HepG2 (cell line): Measurements from ENCODE around the gene RAB35. TPM values are rescaled to one million over a fixed set of nuclear protein-coding genes. Genes with fewer than 3 reads are reported as not detected.

Source experiments
- ATAC-seq: fragments of 200-7000 bp; cut with Tn5 transposase; 3 replicates; pipeline ENCODE4 v1.9.1; 2020; ENCODE audit warnings: mild to moderate bottlenecking, moderate library complexity
- BruUV-seq: library from RNA; stranded (reverse); fragments of 400-500 nt; replicated peaks from 2 replicates; lab custom pipeline; 2021; lab: Mats Ljungman, UMichigan
- CTCF ChIA-PET: fragments of 300-600 bp; formaldehyde crosslinking; extraction: SDS; loops from one replicate; lab custom pipeline; 2021; ENCODE audit warnings: low total read pairs, inconsistent platforms, low intra/inter-chr PET ratio; lab: Yijun Ruan, JAX
- POLR2A ChIA-PET: fragments of 350-600 bp; sonication (Branson Sonifier 250); formaldehyde crosslinking; loops from one replicate; lab custom pipeline; 2020; ENCODE audit warnings: antibody characterized with exemption, inconsistent platforms; lab: Yijun Ruan, JAX
- DNase-seq: peaks from one replicate; pipeline ENCODE4 v3.0.0-alpha.2; 2015; ENCODE audit warnings: low spot score
- FAIRE-seq: peaks from 3 replicates; lab custom pipeline; 2011; peaks lifted over from hg19 to GRCh38; lab: Jason Lieb, UNC
- H2AFZ ChIP-seq: one replicate; pipeline ENCODE4 v1.6.1; 2011; ENCODE audit warnings: low read length, inconsistent platforms
- H3K27ac ChIP-seq: fragments of 300-600 bp; 3 replicates; pipeline ENCODE4 v1.8.0; 2011; ENCODE audit warnings: mixed run types, mild to moderate bottlenecking, mixed read lengths, low read length, inconsistent platforms; ENCODE audit not compliant: insufficient read depth; ENCODE audit errors: extremely low read length
- H3K27me3 ChIP-seq, 2 experiments: fragments of 200-600 bp in 1 of 2; 2 replicates in 1 of 2; 3 replicates in 1 of 2; pipeline versions ENCODE4 v1.6.0 to v1.8.0; 2011; ENCODE audit warnings: low read length in 2 of 2, mild to moderate bottlenecking in 2 of 2, moderate library complexity in 2 of 2, inconsistent platforms in 1 of 2; ENCODE audit not compliant: insufficient read depth in 2 of 2, control insufficient read depth in 1 of 2
- H3K36me3 ChIP-seq, 2 experiments: fragments of 200-600 bp in 1 of 2; replicated peaks in 1 of 2; 2 replicates in 1 of 2; 3 replicates in 1 of 2; pipeline versions ENCODE4 v1.5.1 to v1.8.0; 2011; ENCODE audit warnings: low read length in 2 of 2, inconsistent platforms in 1 of 2; ENCODE audit not compliant: insufficient read depth in 2 of 2, control insufficient read depth in 1 of 2
- H3K4me1 ChIP-seq: 2 replicates; pipeline ENCODE4 v1.5.1; 2012; ENCODE audit warnings: low read length, inconsistent platforms; ENCODE audit not compliant: insufficient read depth
- H3K4me2 ChIP-seq: 2 replicates; pipeline ENCODE4 v1.6.0; 2011; ENCODE audit warnings: low read depth, low read length, inconsistent platforms
- H3K4me3 ChIP-seq, 3 experiments: fragments of 200-600 bp in 1 of 3; sonication (generic), shearing (Covaris generic) in 1 of 3; replicated peaks in 1 of 3; 2 replicates each; pipeline ENCODE4 v1.5.1; 2011 to 2016; ENCODE audit warnings: low read length in 3 of 3, inconsistent platforms in 2 of 3, low read depth in 2 of 3, mild to moderate bottlenecking in 2 of 3, control low read depth in 1 of 3, mixed read lengths in 1 of 3; ENCODE audit not compliant: insufficient read depth in 1 of 3
- H3K79me2 ChIP-seq: one replicate; pipeline ENCODE4 v1.6.1; 2011; ENCODE audit warnings: low read length, inconsistent platforms; ENCODE audit not compliant: insufficient read depth
- H3K9ac ChIP-seq: 2 replicates; pipeline ENCODE4 v1.6.0; 2011; ENCODE audit warnings: mild to moderate bottlenecking, low read depth, low read length, inconsistent platforms; ENCODE audit not compliant: insufficient read depth
- H3K9me3 ChIP-seq: 2 replicates; pipeline ENCODE4 v1.5.1; 2012; ENCODE audit warnings: mild to moderate bottlenecking, low read length
- H4K20me1 ChIP-seq: 2 replicates; pipeline ENCODE4 v1.6.0; 2011; ENCODE audit warnings: inconsistent platforms, mild to moderate bottlenecking, low read length, moderate library complexity; ENCODE audit not compliant: insufficient read depth
- ARHGAP35 ChIP-seq: sonication (generic); formaldehyde crosslinking; IDR thresholded peaks from 2 replicates; pipeline ENCODE4 v1.9.0; 2022; ENCODE audit warnings: mild to moderate bottlenecking, inconsistent platforms, moderate library complexity, missing genetic modification reagents, borderline replicate concordance
- HDAC2 ChIP-seq: sonication (generic); formaldehyde crosslinking; IDR thresholded peaks from 2 replicates; pipeline ENCODE4 v1.4.0; 2020; ENCODE audit warnings: missing genetic modification reagents
- KDM2A ChIP-seq: sonication (generic); formaldehyde crosslinking; IDR thresholded peaks from 2 replicates; pipeline ENCODE4 v1.4.0; 2020; ENCODE audit warnings: low read depth, missing genetic modification reagents, borderline replicate concordance
- NFE2L1 ChIP-seq: sonication (generic); formaldehyde crosslinking; IDR thresholded peaks from 2 replicates; pipeline ENCODE4 v1.4.0; 2020; ENCODE audit warnings: missing genetic modification reagents, mild to moderate bottlenecking, borderline replicate concordance
- NR2C2 ChIP-seq: sonication (generic); formaldehyde crosslinking; IDR thresholded peaks from 2 replicates; pipeline ENCODE4 v1.4.0; 2020; ENCODE audit warnings: missing genetic modification reagents, mild to moderate bottlenecking, moderate library complexity, borderline replicate concordance
- RXRB ChIP-seq: IDR thresholded peaks from 2 replicates; pipeline ENCODE4 v1.6.1; 2016; ENCODE audit warnings: borderline replicate concordance, missing genetic modification reagents, missing compliant biosample characterization
- ZNF737 ChIP-seq: sonication (generic); formaldehyde crosslinking; IDR thresholded peaks from 2 replicates; pipeline ENCODE4 v1.5.0; 2020; ENCODE audit warnings: missing genetic modification reagents, mild to moderate bottlenecking, borderline replicate concordance
- WGBS: methylation state at CpG from one replicate; pipeline ENCODE4 v1.1.6; 2017; ENCODE audit warnings: low lambda C conversion rate; 5-methylcytosine and 5-hydroxymethylcytosine counted together
- in situ Hi-C: cut with HindIII; loops from 2 replicates; pipeline ENCODE4 v1.10.0; 2017; ENCODE audit warnings: low pct_unique_long_range_greater_than_20kb; ENCODE audit not compliant: extremely low pct_ligation_motif_present
- intact Hi-C: fragments of 100-400 bp; cut with micrococcal nuclease; formaldehyde crosslinking; loops from one replicate; pipeline ENCODE4 v1.10.0; 2022; ENCODE audit not compliant: unreplicated experiment
- polyA plus RNA-seq, 8 experiments: library from polyadenylated mRNA; depleted of rRNA in 3 of 8; stranded (reverse) in 7 of 8; unstranded in 1 of 8; fragments of >200 nt; fragmentation: Illumina TruSeq in 4 of 8; extraction: Trizol in 4 of 8; gene quantifications; 2 replicates each; pipeline versions ENCODE4 v1.2.1 to v1.2.3, GENCODE V29; 2011 to 2016; ENCODE audit warnings: low read depth in 4 of 8, missing spikeins in 1 of 8, mixed read lengths in 1 of 8; ENCODE audit not compliant: insufficient read depth in 1 of 8
- total RNA-seq, 5 experiments: library from RNA; depleted of rRNA; stranded (reverse); fragments of >200 nt; fragmentation: Illumina TruSeq; extraction: Trizol; gene quantifications; 2 replicates each; pipeline ENCODE4 v1.2.3, GENCODE V29; 2016; ENCODE audit warnings: low read depth in 1 of 5
- TF ChIP-seq, protein P1 (sequence below): sonication (generic); formaldehyde crosslinking; IDR thresholded peaks from 2 replicates; pipeline ENCODE4 v1.8.1; 2023; ENCODE audit warnings: mild to moderate bottlenecking, missing genetic modification reagents, borderline replicate concordance
- TF ChIP-seq, protein P2 (sequence below): sonication (generic); formaldehyde crosslinking; IDR thresholded peaks from 2 replicates; pipeline ENCODE4 v1.5.1; 2020; ENCODE audit warnings: mild to moderate bottlenecking, missing genetic modification reagents, moderate library complexity
- TF ChIP-seq, protein P3 (sequence below): sonication (generic); formaldehyde crosslinking; IDR thresholded peaks from 2 replicates; pipeline ENCODE4 v1.9.0; 2021; ENCODE audit warnings: missing genetic modification reagents, borderline replicate concordance
- TF ChIP-seq, protein P4 (sequence below): sonication (generic); formaldehyde crosslinking; IDR thresholded peaks from 2 replicates; pipeline ENCODE4 v1.4.0; 2020; ENCODE audit warnings: missing genetic modification reagents

The RAB35 gene
- total and polyA plus RNA-seq, 2 of the 13 experiments (the other 11 are each of a cell fraction or from before 2014, with no cell fraction given): 25.2 to 29.1 TPM

DNA sequence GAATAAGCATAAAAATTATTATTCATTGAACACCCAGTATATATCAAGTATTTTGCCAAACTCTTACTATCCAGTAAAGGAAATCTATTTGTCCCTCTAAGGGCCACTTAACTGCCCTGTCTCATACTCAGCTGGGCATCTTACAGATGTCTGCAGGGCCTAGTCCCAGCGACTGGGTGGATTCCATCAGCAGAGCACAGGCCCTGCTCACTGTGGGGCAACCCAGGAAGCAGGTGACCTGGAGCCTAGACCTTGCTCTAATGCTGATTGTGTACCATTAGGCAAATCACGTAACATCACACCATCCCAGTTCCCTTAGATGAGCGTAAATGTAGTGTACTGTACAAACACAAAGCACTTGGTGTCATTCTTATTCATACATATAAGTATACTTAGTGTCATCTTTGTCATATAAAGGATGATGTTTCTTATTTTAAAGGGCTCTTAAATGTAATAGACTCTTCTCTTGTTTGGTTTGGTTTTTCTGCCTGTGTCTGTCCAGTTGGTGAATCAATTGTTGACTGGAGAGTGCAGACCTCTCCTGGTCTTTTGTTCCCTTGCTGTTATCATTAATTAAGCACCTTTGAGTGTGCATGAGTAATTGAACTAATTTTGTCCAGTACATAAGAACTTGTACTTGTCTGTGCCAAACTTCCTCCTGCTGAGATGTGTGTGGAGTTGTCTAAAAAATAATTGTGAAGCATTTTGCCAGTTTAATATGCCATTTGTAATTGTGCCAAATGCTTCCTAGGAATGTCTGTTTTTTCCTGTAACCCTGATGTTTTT, 49.3 kb downstream of the RAB35 start:
- no peak for DNase-seq
- Histone ChIP-seq H3K36me3 (0 out of 5 replicates have a peak, but pooled peaks cover 0 to 2% of the 10 kb centered on the region in 2 experiments), H2AFZ (no peak overlapping the region), H3K79me2 (no peaks in the 10 kb centered on the region), H3K4me1 (peaks cover 45% of the 10 kb centered on the region), H3K27ac (no peak overlapping the region), H3K9ac (no peak overlapping the region), H3K4me2 (no peak overlapping the region), H3K27me3 (no peaks in the 10 kb centered on the region), H4K20me1 (no peaks in the 10 kb centered on the region), H3K4me3 (no peak overlapping the region), H3K9me3 (no peaks in the 10 kb centered on the region)
- TF ChIP-seq HDAC2 (CRISPR knock-in tag): no peak
- TF ChIP-seq ZNF737: no peak
- no peak for TF ChIP-seq RXRB (CRISPR knock-in tag)
- 90% methylated on average over 3 of the region's 3 CpGs for WGBS
- ChIA-PET CTCF (no interaction called here), POLR2A (no interaction called here)
- BruUV-seq: no TSS peak
- in situ Hi-C loops: no loop called here
- no peak for ATAC-seq
- no peak for FAIRE-seq
- intact Hi-C loops: no loop called here

DNA sequence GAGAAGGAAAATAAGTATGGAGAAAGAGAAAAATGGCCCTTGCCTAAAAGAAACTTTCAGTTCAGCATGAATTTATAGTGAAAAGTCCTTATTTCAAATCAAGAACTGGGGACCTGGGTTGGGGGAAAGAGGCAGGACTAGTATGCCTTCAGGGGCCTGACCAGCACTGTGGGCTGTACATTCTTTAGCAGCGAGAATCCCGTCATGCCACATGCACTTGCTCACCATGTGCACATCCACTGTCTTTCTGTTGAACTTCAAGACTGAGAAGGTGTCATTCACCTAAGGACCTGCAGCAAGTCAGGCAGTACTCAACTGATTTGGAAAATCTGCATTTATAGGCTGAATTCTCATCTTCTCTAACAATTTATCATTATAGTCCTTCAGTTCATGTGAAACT, 50.2 kb downstream of the RAB35 start:
- Histone ChIP-seq H3K27me3 (no peaks in the 10 kb centered on the region), H3K27ac (no peak overlapping the region), H3K4me3 (no peak overlapping the region), H3K4me2 (no peak overlapping the region), H2AFZ (no peak overlapping the region), H3K9ac (no peak overlapping the region), H4K20me1 (no peaks in the 10 kb centered on the region), H3K9me3 (no peaks in the 10 kb centered on the region), H3K4me1 (peaks cover 54% of the 10 kb centered on the region), H3K36me3 (0 out of 5 replicates have a peak, but pooled peaks cover 0 to 2% of the 10 kb centered on the region in 2 experiments), H3K79me2 (no peaks in the 10 kb centered on the region)
- WGBS: 87% methylated on average over 2 of the region's 2 CpGs
- intact Hi-C loops: no loop called here
- DNase-seq: no peak
- CTCF ChIA-PET: no interaction called here
- POLR2A ChIA-PET: no interaction called here
- in situ Hi-C loops: no loop called here
- no peak for FAIRE-seq
- no TSS peak for BruUV-seq
- ATAC-seq: no peak
- no peak for TF ChIP-seq NFE2L1
- TF ChIP-seq ARHGAP35 (CRISPR knock-in tag): no peak
- TF ChIP-seq, protein P1, sequence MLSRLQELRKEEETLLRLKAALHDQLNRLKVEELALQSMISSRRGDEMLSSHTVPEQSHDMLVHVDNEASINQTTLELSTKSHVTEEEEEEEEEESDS (CRISPR knock-in tag): no peak
- no peak for TF ChIP-seq KDM2A (CRISPR knock-in tag)
- TF ChIP-seq, protein P2, sequence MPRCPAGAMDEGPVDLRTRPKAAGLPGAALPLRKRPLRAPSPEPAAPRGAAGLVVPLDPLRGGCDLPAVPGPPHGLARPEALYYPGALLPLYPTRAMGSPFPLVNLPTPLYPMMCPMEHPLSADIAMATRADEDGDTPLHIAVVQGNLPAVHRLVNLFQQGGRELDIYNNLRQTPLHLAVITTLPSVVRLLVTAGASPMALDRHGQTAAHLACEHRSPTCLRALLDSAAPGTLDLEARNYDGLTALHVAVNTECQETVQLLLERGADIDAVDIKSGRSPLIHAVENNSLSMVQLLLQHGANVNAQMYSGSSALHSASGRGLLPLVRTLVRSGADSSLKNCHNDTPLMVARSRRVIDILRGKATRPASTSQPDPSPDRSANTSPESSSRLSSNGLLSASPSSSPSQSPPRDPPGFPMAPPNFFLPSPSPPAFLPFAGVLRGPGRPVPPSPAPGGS (CRISPR knock-in tag): no peak
- TF ChIP-seq, protein P3, sequence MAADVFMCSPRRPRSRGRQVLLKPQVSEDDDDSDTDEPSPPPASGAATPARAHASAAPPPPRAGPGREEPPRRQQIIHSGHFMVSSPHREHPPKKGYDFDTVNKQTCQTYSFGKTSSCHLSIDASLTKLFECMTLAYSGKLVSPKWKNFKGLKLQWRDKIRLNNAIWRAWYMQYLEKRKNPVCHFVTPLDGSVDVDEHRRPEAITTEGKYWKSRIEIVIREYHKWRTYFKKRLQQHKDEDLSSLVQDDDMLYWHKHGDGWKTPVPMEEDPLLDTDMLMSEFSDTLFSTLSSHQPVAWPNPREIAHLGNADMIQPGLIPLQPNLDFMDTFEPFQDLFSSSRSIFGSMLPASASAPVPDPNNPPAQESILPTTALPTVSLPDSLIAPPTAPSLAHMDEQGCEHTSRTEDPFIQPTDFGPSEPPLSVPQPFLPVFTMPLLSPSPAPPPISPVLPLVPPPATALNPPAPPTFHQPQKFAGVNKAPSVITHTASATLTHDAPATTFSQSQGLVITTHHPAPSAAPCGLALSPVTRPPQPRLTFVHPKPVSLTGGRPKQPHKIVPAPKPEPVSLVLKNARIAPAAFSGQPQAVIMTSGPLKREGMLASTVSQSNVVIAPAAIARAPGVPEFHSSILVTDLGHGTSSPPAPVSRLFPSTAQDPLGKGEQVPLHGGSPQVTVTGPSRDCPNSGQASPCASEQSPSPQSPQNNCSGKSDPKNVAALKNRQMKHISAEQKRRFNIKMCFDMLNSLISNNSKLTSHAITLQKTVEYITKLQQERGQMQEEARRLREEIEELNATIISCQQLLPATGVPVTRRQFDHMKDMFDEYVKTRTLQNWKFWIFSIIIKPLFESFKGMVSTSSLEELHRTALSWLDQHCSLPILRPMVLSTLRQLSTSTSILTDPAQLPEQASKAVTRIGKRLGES (CRISPR knock-in tag): no peak
- TF ChIP-seq NR2C2 (CRISPR knock-in tag): no peak
- TF ChIP-seq, protein P4, sequence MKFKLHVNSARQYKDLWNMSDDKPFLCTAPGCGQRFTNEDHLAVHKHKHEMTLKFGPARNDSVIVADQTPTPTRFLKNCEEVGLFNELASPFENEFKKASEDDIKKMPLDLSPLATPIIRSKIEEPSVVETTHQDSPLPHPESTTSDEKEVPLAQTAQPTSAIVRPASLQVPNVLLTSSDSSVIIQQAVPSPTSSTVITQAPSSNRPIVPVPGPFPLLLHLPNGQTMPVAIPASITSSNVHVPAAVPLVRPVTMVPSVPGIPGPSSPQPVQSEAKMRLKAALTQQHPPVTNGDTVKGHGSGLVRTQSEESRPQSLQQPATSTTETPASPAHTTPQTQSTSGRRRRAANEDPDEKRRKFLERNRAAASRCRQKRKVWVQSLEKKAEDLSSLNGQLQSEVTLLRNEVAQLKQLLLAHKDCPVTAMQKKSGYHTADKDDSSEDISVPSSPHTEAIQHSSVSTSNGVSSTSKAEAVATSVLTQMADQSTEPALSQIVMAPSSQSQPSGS (CRISPR knock-in tag): no peak
